Measurements from ENCODE around the gene DDX51. TPM values are rescaled to one million over a fixed set of nuclear protein-coding genes. Genes with fewer than 3 reads are reported as not detected.
A peak's percentile ranks its signal among the peaks of the same experiment; 100 is the strongest.
"Not testable (repeated sequence)": the region's sequence is repeated elsewhere in the genome, so short reads cannot be mapped to it uniquely, and the experiment has no call there.

The DDX51 gene
- total RNA-seq, 2 experiments from 2014 or later: 58.0 to 59.3 TPM

DNA sequence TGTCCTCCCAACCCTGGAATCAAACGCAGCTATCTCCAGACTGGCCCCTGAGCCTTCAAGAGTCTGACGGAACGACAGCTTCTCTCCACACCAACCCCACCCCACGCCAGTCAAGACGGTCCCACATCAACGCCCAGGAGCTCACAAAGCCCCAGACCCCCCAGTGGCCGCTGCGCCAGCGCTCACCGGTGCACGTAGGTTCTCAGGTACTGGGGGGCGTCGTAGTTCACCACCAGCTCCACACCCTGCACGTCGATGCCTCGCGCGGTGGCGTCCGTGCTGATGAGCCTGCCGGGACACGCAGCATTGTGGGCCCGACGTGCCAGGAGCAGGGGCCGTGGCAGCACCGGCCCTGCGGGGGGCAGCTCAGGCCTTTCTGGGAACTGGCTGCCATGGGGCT, 4.2 kb downstream of the DDX51 start:
- DNase-seq (peak in 1 of 14 experiments; percentile 24), ATAC-seq (ENCODE audit: poor library complexity) (no peak)
- H3K4me3 Mint-ChIP-seq: no peak overlapping the region
- ChIA-PET CTCF (no interaction called here), POLR2A (no interaction called here)
- peaks cover 43% of the 10 kb centered on the region for H3K36me3 ChIP-seq (ENCODE audit: insufficient read depth, low read length)
- no peaks in the 10 kb centered on the region for H3K27me3 Mint-ChIP-seq
- intact Hi-C loops (cut with DNase I, micrococcal nuclease): loop anchor here in 1 of 2 experiments (5.0 kb wide), 1 partner anchor 58 kb away; no protein-coding TSS in a partner anchor
- peaks cover 13% of the 10 kb centered on the region for H3K4me1 Mint-ChIP-seq (ENCODE audit: low read depth)
- no peak overlapping the region for H3K4me3 ChIP-seq (ENCODE audit: low read length)
- H3K27ac ChIP-seq (ENCODE audit: low read depth in 1 of 2, low read length in 2 of 2): no peak overlapping the region
- peaks cover 34% of the 10 kb centered on the region for H3K36me3 Mint-ChIP-seq (ENCODE audit: low read depth)
- H3K4me1 ChIP-seq (ENCODE audit: insufficient read depth, low read length): peaks cover 23% of the 10 kb centered on the region
- no peak for TF ChIP-seq CTCF (IDR thresholded peaks at IDR 0.05)
- no peak overlapping the region for H3K27ac Mint-ChIP-seq
- H3K9me3 ChIP-seq (ENCODE audit: control insufficient read depth in 1 of 2, insufficient read depth in 1 of 2, low read length in 2 of 2): no peaks in the 10 kb centered on the region
- no peaks in the 10 kb centered on the region for H3K27me3 ChIP-seq (ENCODE audit: control insufficient read depth in 1 of 2, insufficient read depth in 2 of 2, low read length in 2 of 2)
- no peaks in the 10 kb centered on the region for H3K9me3 Mint-ChIP-seq

DNA sequence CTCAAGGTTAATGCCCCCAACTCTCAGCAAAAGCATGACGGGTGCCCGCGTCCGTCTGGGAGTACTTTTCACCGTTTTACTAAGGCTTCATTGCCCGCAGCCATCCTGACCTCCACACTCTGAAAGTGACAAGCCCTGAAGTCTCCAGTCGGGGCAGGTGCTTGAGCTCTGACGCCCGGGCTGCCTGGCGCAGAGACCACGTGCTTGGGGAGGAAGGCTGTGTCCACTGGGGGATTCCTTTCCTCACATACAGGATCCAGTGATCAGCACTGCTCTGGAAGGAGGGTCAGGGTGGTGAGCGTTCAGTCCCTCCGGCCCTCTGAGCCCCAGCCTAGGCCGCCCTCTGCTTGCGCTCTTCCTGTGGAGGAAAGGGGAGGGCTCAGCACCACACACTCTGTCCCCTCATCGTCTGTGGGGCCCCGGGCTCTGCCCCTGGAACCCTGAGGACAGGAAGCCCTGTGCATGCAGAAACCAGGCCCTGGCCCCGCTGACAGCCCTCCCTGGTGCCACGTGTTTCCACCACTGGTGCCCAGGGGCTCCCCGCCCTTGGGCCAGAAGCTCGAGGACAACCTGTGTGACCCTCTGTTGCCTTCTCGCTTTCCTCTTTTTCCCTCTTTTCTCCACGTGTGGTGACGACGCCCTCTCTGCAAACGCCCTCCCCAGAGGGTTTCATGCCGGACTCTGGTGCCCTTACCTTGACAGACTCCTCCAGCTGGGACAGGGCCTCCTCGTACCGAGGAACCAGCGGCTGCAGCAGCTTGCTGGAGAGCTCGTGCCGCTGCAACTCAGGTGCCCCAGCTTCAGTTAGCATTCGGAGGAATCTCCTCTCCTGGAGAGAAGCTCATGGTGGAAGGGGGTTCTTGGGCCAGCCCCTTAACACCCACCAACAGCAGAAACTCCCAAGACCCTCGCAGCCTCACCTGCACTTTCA, 4.9 kb downstream of the DDX51 start:
- no peak overlapping the region for H3K27ac Mint-ChIP-seq
- Histone ChIP-seq H3K9me3 (ENCODE audit: control insufficient read depth in 1 of 2, insufficient read depth in 1 of 2, low read length in 2 of 2) (no peaks in the 10 kb centered on the region), H3K27ac (ENCODE audit: low read depth in 1 of 2, low read length in 2 of 2) (no peak overlapping the region), H3K4me3 (ENCODE audit: low read length) (no peak overlapping the region), H3K4me1 (ENCODE audit: insufficient read depth, low read length) (peaks cover 19% of the 10 kb centered on the region), H3K27me3 (ENCODE audit: control insufficient read depth in 1 of 2, insufficient read depth in 2 of 2, low read length in 2 of 2) (no peaks in the 10 kb centered on the region), H3K36me3 (ENCODE audit: insufficient read depth, low read length) (peaks cover 43% of the 10 kb centered on the region)
- CTCF ChIA-PET: no interaction called here
- POLR2A ChIA-PET: no interaction called here
- no peak overlapping the region for H3K4me3 Mint-ChIP-seq
- H3K36me3 Mint-ChIP-seq (ENCODE audit: low read depth): peaks cover 27% of the 10 kb centered on the region
- DNase-seq: no peak
- no peak for TF ChIP-seq CTCF (IDR thresholded peaks at IDR 0.05)
- H3K4me1 Mint-ChIP-seq (ENCODE audit: low read depth): peaks cover 7% of the 10 kb centered on the region
- no peak for ATAC-seq (ENCODE audit: poor library complexity)
- H3K9me3 Mint-ChIP-seq: no peaks in the 10 kb centered on the region
- no peaks in the 10 kb centered on the region for H3K27me3 Mint-ChIP-seq
- intact Hi-C loops (cut with DNase I, micrococcal nuclease): no loop called here

DNA sequence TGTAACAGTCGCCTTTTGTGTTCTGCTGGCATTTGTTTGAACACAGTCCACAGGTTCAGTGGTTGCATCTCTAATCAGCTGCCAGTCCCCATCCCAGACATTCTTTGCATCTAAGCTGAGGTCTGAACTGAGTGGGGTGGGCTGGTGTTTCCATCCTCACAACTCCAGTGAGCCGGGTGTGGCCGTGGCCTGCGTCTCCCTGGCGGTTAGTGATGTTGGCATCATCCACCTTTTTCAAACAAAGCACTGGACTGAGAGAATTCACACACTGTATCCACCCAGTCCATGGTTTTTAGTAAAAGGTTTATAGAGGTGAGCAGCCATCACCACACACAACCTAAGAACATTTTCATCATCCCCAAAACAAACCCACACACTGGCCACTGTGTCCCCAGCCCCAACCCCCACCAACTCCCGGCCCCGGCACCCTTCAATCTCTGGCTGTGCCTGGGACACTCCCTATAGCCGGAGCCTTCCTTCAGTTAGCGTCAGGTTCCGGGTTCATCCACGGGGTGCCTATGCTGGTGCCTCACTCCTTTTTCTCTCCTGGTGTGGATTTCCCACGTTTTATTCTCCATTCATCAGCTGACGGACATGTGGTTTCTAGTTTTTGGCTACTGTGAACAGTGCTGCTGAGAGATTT, 6.5 kb downstream of the DDX51 start:
- no peaks in the 10 kb centered on the region for H3K4me1 Mint-ChIP-seq (ENCODE audit: low read depth)
- peaks cover 42% of the 10 kb centered on the region for H3K36me3 ChIP-seq (ENCODE audit: insufficient read depth, low read length)
- H3K36me3 Mint-ChIP-seq (ENCODE audit: low read depth): peaks cover 19% of the 10 kb centered on the region
- ATAC-seq (ENCODE audit: poor library complexity) (no peak), DNase-seq (no peak)
- CTCF ChIA-PET: no interaction called here
- peaks cover 9% of the 10 kb centered on the region for H3K4me1 ChIP-seq (ENCODE audit: insufficient read depth, low read length)
- H3K27ac Mint-ChIP-seq: no peak overlapping the region
- intact Hi-C loops (cut with DNase I, micrococcal nuclease): no loop called here
- peaks cover 0 to 3% of the 10 kb centered on the region in 2 experiments for H3K9me3 ChIP-seq (ENCODE audit: control insufficient read depth in 1 of 2, insufficient read depth in 1 of 2, low read length in 2 of 2)
- TF ChIP-seq CTCF (IDR thresholded peaks at IDR 0.05): no peak
- no peaks in the 10 kb centered on the region for H3K27me3 Mint-ChIP-seq
- POLR2A ChIA-PET: interaction anchor here (1.2 kb wide), 1 partner anchor 51 kb away, joined by 4 read pairs; no protein-coding TSS in a partner anchor
- H3K4me3 Mint-ChIP-seq: no peak overlapping the region
- no peaks in the 10 kb centered on the region for H3K9me3 Mint-ChIP-seq
- no peaks in the 10 kb centered on the region for H3K27me3 ChIP-seq (ENCODE audit: control insufficient read depth in 1 of 2, insufficient read depth in 2 of 2, low read length in 2 of 2)
- no peak overlapping the region for H3K27ac ChIP-seq (ENCODE audit: low read depth in 1 of 2, low read length in 2 of 2)
- H3K4me3 ChIP-seq (ENCODE audit: low read length): no peak overlapping the region

- H3K27me3 ChIP-seq (ENCODE audit: control insufficient read depth in 1 of 2, insufficient read depth in 2 of 2, low read length in 2 of 2); H3K27ac ChIP-seq (ENCODE audit: low read depth in 1 of 2, low read length in 2 of 2); ATAC-seq (ENCODE audit: poor library complexity); intact Hi-C loops (cut with DNase I, micrococcal nuclease); H3K9me3 Mint-ChIP-seq; POLR2A ChIA-PET; H3K4me1 ChIP-seq (ENCODE audit: insufficient read depth, low read length); H3K4me3 Mint-ChIP-seq; H3K4me1 Mint-ChIP-seq (ENCODE audit: low read depth); H3K27ac Mint-ChIP-seq; H3K9me3 ChIP-seq (ENCODE audit: control insufficient read depth in 1 of 2, insufficient read depth in 1 of 2, low read length in 2 of 2); H3K27me3 Mint-ChIP-seq; CTCF ChIA-PET; H3K4me3 ChIP-seq (ENCODE audit: low read length); DNase-seq: not testable (repeated sequence)
- H3K36me3 Mint-ChIP-seq (ENCODE audit: low read depth): peaks cover 19% of the 10 kb centered on the region
- H3K36me3 ChIP-seq (ENCODE audit: insufficient read depth, low read length): peaks cover 30% of the 10 kb centered on the region
Observed at GRCh38 chr12:132136226-132136625, 7.9 kb downstream of the DDX51 start.

- Histone ChIP-seq H3K9me3 (ENCODE audit: control insufficient read depth in 1 of 2, insufficient read depth in 1 of 2, low read length in 2 of 2) (peaks cover 0 to 14% of the 10 kb centered on the region in 2 experiments), H3K36me3 (ENCODE audit: insufficient read depth, low read length) (peaks cover 15% of the 10 kb centered on the region)
- H3K27ac ChIP-seq (ENCODE audit: low read depth in 1 of 2, low read length in 2 of 2); intact Hi-C loops (cut with DNase I, micrococcal nuclease); H3K4me3 Mint-ChIP-seq; ATAC-seq (ENCODE audit: poor library complexity); H3K9me3 Mint-ChIP-seq; CTCF ChIA-PET; H3K4me3 ChIP-seq (ENCODE audit: low read length); H3K27me3 ChIP-seq (ENCODE audit: control insufficient read depth in 1 of 2, insufficient read depth in 2 of 2, low read length in 2 of 2); POLR2A ChIA-PET; H3K27ac Mint-ChIP-seq; H3K27me3 Mint-ChIP-seq; H3K4me1 Mint-ChIP-seq (ENCODE audit: low read depth); H3K4me1 ChIP-seq (ENCODE audit: insufficient read depth, low read length); DNase-seq: not testable (repeated sequence)
- peaks cover 14% of the 10 kb centered on the region for H3K36me3 Mint-ChIP-seq (ENCODE audit: low read depth)
Observed at GRCh38 chr12:132134653-132135183, 9.4 kb downstream of the DDX51 start.
